ENCODE results near the gene LRRD1. TPM values are rescaled to one million over a fixed set of nuclear protein-coding genes. Genes with fewer than 3 reads are reported as not detected.
"Not testable (repeated sequence)": the region's sequence is repeated elsewhere in the genome, so short reads cannot be mapped to it uniquely, and the experiment has no call there.

The LRRD1 gene
- total and polyA plus RNA-seq, 5 experiments from 2014 or later = 0.18 TPM; not detected in 4

GRCh38 chr7:92108821-92109220, 70.1 kb downstream of the LRRD1 start:
- ATAC-seq (no peak), DNase-seq (no peak)
- peaks cover 0 to 2% (median 0%) of the 10 kb centered on the region in 4 donors for H3K4me1 Mint-ChIP-seq
- no peaks in the 10 kb centered on the region for H3K9me3 Mint-ChIP-seq
- peak overlapping the region in 5 of 10 donors; percentile 11 to 82 (median 74) for H3K27ac Mint-ChIP-seq
- no peaks in the 10 kb centered on the region for H3K27me3 Mint-ChIP-seq
- peaks cover 0 to 71% (median 12%) of the 10 kb centered on the region in 3 donors for H3K36me3 Mint-ChIP-seq
- POLR2A ChIA-PET = no interaction called here
- H3K4me3 Mint-ChIP-seq = no peak overlapping the region

GRCh38 chr7:92102862-92103261, 76.1 kb downstream of the LRRD1 start:
- ATAC-seq, H3K27ac Mint-ChIP-seq, POLR2A ChIA-PET, H3K4me1 Mint-ChIP-seq, H3K4me3 Mint-ChIP-seq, H3K27me3 Mint-ChIP-seq, DNase-seq, H3K9me3 Mint-ChIP-seq: not testable (repeated sequence)
- H3K36me3 Mint-ChIP-seq = peaks cover 6 to 88% (median 20%) of the 10 kb centered on the region in 3 donors

- no peaks in the 10 kb centered on the region for H3K27me3 Mint-ChIP-seq
- DNase-seq (no peak), ATAC-seq (no peak)
- peaks cover 6 to 87% (median 24%) of the 10 kb centered on the region in 3 donors for H3K36me3 Mint-ChIP-seq
- peak overlapping the region in 2 of 10 donors; percentile 22 to 23 for H3K27ac Mint-ChIP-seq
- peaks cover 0 to 2% (median 0%) of the 10 kb centered on the region in 4 donors for H3K4me1 Mint-ChIP-seq
- POLR2A ChIA-PET = no interaction called here
- no peak overlapping the region for H3K4me3 Mint-ChIP-seq
- H3K9me3 Mint-ChIP-seq = no peaks in the 10 kb centered on the region
Measured at GRCh38 chr7:92100534-92100933, 78.4 kb downstream of the LRRD1 start.

- no peak for DNase-seq
- no peaks in the 10 kb centered on the region for H3K4me1 Mint-ChIP-seq
- no peaks in the 10 kb centered on the region for H3K27me3 Mint-ChIP-seq
- H3K4me3 Mint-ChIP-seq = no peak overlapping the region
- no peak for ATAC-seq
- H3K9me3 Mint-ChIP-seq = no peaks in the 10 kb centered on the region
- H3K27ac Mint-ChIP-seq = no peak overlapping the region
- POLR2A ChIA-PET = no interaction called here
- peaks cover 6 to 79% (median 22%) of the 10 kb centered on the region in 3 donors for H3K36me3 Mint-ChIP-seq
Measured at GRCh38 chr7:92095380-92095779, 83.6 kb downstream of the LRRD1 start.

Small RNA genes within 50 kb of the gene (microRNA-seq; reads per million reads assigned to microRNA genes)
- gene MIR1285-1 (ENCODE audit: borderline microRNAs expressed) = not detected

Other genes starting within 250 kb of the LRRD1 start
- 10 to 100 TPM; 89.2 to 90.3 TPM for gene AKAP9, start 238.3 kb downstream of the LRRD1 start, total RNA-seq
- 10 to 100 TPM; 11.1 to 40.8 (median 20.4) TPM for gene AKAP9, start 238.3 kb downstream of the LRRD1 start, polyA plus RNA-seq
- 10 to 100 TPM; 13.1 TPM for gene CYP51A1, start 44.7 kb downstream of the LRRD1 start, total RNA-seq
- gene CYP51A1, start 44.7 kb downstream of the LRRD1 start, polyA plus RNA-seq = 10 to 100 TPM in 2 of 3 donors, 1 to 10 TPM in 1; 9.4 to 11.9 (median 11.0) TPM
- 10 to 100 TPM; 67.3 to 67.8 TPM for gene KRIT1, start 66.8 kb upstream of the LRRD1 start, total RNA-seq
- 10 to 100 TPM; 11.2 to 20.1 (median 17.6) TPM for gene KRIT1, start 66.8 kb upstream of the LRRD1 start, polyA plus RNA-seq
- 10 to 100 TPM; 75.8 to 91.0 TPM for gene ANKIB1, start 66.8 kb upstream of the LRRD1 start, total RNA-seq
- 10 to 100 TPM in 1 of 3 donors, 1 to 10 TPM in 2; 5.1 to 12.7 (median 9.8) TPM for gene ANKIB1, start 66.8 kb upstream of the LRRD1 start, polyA plus RNA-seq